ENCODE measurements around the gene CRYBG2.

DNA sequence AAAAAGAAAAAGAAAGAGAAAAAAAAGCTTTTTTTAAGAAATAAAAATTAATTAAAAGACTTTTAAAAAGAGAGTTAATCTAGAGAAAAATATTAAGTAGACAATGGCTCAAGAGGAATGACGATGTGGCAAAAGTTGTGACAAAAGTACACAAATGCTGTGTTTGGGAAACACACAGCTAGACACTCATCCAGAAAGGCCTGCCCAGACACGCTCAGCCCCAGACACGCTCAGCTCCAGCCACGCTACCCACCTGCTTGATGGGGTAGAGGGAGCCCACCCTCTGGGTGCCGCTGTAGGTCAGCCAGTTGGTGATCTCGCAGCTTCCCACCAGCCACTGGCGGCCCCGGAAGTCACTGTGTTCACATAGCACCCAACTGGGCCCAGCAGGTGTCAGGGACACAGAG is 26.0 kb downstream of the CRYBG2 start:
- TF ChIP-seq, protein P1, sequence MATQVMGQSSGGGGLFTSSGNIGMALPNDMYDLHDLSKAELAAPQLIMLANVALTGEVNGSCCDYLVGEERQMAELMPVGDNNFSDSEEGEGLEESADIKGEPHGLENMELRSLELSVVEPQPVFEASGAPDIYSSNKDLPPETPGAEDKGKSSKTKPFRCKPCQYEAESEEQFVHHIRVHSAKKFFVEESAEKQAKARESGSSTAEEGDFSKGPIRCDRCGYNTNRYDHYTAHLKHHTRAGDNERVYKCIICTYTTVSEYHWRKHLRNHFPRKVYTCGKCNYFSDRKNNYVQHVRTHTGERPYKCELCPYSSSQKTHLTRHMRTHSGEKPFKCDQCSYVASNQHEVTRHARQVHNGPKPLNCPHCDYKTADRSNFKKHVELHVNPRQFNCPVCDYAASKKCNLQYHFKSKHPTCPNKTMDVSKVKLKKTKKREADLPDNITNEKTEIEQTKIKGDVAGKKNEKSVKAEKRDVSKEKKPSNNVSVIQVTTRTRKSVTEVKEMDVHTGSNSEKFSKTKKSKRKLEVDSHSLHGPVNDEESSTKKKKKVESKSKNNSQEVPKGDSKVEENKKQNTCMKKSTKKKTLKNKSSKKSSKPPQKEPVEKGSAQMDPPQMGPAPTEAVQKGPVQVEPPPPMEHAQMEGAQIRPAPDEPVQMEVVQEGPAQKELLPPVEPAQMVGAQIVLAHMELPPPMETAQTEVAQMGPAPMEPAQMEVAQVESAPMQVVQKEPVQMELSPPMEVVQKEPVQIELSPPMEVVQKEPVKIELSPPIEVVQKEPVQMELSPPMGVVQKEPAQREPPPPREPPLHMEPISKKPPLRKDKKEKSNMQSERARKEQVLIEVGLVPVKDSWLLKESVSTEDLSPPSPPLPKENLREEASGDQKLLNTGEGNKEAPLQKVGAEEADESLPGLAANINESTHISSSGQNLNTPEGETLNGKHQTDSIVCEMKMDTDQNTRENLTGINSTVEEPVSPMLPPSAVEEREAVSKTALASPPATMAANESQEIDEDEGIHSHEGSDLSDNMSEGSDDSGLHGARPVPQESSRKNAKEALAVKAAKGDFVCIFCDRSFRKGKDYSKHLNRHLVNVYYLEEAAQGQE (IDR thresholded peaks at IDR 0.05; ENCODE audit: insufficient read depth in 1 of 2, low read depth in 2 of 2, low read length in 2 of 2), result no peak
- TF ChIP-seq TAF1 (IDR thresholded peaks at IDR 0.05; ENCODE audit: borderline replicate concordance, insufficient read depth, low read length), result no peak
- TF ChIP-seq POLR2AphosphoS5 (IDR thresholded peaks at IDR 0.05; ENCODE audit: low read depth, low read length), result no peak
- no peak for TF ChIP-seq SIN3A (IDR thresholded peaks at IDR 0.05; ENCODE audit: borderline replicate concordance, insufficient read depth, low read length)
